Psoas muscle (tissue), 8 donors: Measurements from ENCODE around the gene RAC3. TPM values are rescaled to one million over a fixed set of nuclear protein-coding genes. Genes with fewer than 3 reads are reported as not detected.

Experiments used
- ATAC-seq, 4 donors: fragments of 200-7000 bp; cut with Tn5 transposase; one replicate each; pipeline ENCODE4 v1.9.1; 2020; ENCODE audit warnings: moderate library complexity in 3 of 4, mild to moderate bottlenecking in 2 of 4
- DNase-seq, 2 donors: peaks; one replicate each; pipeline ENCODE4 v3.0.0-alpha.2; 2020
- H3K27ac ChIP-seq: fragments of 200-600 bp; one replicate; pipeline ENCODE4 v1.8.0; 2022
- H3K27me3 ChIP-seq, 3 donors: fragments of 200-600 bp in 1 of 3; one replicate each; pipeline versions ENCODE4 v1.6.1 to v1.8.0; 2013 to 2022; ENCODE audit warnings: low read length in 2 of 3, mild to moderate bottlenecking in 2 of 3, moderate library complexity in 1 of 3; ENCODE audit not compliant: insufficient read depth in 3 of 3
- H3K36me3 ChIP-seq, 2 donors: fragments of 200-600 bp in 1 of 2; one replicate each; pipeline versions ENCODE4 v1.6.1 to v1.8.0; 2013 to 2022; ENCODE audit warnings: low read depth in 1 of 2, mild to moderate bottlenecking in 1 of 2, moderate library complexity in 1 of 2; ENCODE audit not compliant: insufficient read depth in 1 of 2
- H3K4me1 ChIP-seq: fragments of 200-600 bp; one replicate; pipeline ENCODE4 v1.8.0; 2022
- H3K4me3 ChIP-seq: fragments of 200-600 bp; one replicate; pipeline ENCODE4 v1.8.0; 2022; ENCODE audit warnings: mild to moderate bottlenecking
- H3K9me3 ChIP-seq: fragments of 200-600 bp; one replicate; pipeline ENCODE4 v1.8.0; 2022
- WGBS, 3 donors: extraction: QIAGEN DNeasy Blood & Tissue Kit; methylation state at CpG; one replicate each; pipeline versions ENCODE4 v1.1.6 to v1.1.7; 2013; 5-methylcytosine and 5-hydroxymethylcytosine counted together
- intact Hi-C, 2 donors: fragments of 100-400 bp; cut with DNase I; formaldehyde crosslinking; loops; one replicate each; pipeline versions ENCODE4 v1.11.0 to v1.14.2; 2022
- polyA plus RNA-seq, 3 donors: library from polyadenylated mRNA; stranded (reverse); fragments of 200-250 nt; gene quantifications; one replicate each; pipeline ENCODE4 v1.2.3, GENCODE V29; 2013
- total RNA-seq, 4 donors: library from RNA; stranded (reverse); fragmentation: NEBNext Ultra II Directional in 2 of 4; extraction: Animal tissue kit (Norgen Biotek cat#: 25700) in 2 of 4; gene quantifications; one replicate each; pipeline versions ENCODE4 v1.2.1 to v1.2.4, GENCODE V29; 2021 to 2023
- TF ChIP-seq, protein P1 (sequence below): fragments of 200-600 bp; IDR thresholded peaks from one replicate; pipeline ENCODE4 v1.8.0; 2022; ENCODE audit warnings: antibody characterized with exemption
- donor health status: healthy with polysubstance abuse.
- donor health status: DM: no; HTN: no; CAD: no; lungs with moderate emphysema.
- donor health status: Bipolar disorder and iron deficiency.
- donor health status: healthy.
- donor health status: DM: yes; HTN: yes; CAD: no.
- donor health status: DM: no; HTN: no; CAD: no.
- donor health status: DM: no; HTN: no; CAD: no.
- donor health status: DM: yes; HTN: yes; CAD: no.

The RAC3 gene
- total and polyA plus RNA-seq, 7 donors: 0.05 to 0.83 TPM; not detected in 5

DNA sequence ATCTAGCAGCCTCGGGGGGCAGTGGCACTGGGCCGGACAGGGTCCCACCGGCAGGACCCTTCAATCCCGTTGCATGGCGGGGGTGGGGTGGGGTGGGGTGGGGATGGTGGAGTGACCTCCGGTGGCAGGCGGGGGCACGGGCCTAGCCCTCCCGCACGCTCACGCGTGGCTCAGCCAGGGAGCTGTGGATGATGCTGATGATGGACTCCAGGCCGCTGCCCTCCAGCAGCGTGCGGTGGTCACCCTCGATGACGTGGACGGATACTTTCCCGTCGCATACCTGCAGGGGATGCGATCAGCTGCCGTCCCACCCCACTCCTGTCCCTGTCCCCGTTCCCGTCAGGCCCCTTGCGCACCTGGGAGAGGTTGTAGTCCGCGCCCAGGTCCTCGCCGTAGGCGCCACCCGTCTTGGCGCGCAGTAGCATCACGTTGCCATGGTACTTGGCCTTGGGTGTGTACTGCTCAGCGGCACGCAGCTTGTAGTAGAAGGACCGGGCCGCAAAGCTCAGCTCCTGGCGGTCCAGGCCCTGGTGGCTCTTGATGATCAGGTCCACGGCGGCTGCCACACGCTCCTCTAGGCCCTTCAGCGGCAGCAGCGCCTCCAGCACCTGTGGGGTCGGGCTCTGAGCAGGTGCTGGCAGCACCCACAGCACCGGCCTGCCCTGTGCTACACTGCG, 47.7 kb downstream of the RAC3 start:
- H3K27me3 ChIP-seq: no peaks in the 10 kb centered on the region
- TF ChIP-seq, protein P1, sequence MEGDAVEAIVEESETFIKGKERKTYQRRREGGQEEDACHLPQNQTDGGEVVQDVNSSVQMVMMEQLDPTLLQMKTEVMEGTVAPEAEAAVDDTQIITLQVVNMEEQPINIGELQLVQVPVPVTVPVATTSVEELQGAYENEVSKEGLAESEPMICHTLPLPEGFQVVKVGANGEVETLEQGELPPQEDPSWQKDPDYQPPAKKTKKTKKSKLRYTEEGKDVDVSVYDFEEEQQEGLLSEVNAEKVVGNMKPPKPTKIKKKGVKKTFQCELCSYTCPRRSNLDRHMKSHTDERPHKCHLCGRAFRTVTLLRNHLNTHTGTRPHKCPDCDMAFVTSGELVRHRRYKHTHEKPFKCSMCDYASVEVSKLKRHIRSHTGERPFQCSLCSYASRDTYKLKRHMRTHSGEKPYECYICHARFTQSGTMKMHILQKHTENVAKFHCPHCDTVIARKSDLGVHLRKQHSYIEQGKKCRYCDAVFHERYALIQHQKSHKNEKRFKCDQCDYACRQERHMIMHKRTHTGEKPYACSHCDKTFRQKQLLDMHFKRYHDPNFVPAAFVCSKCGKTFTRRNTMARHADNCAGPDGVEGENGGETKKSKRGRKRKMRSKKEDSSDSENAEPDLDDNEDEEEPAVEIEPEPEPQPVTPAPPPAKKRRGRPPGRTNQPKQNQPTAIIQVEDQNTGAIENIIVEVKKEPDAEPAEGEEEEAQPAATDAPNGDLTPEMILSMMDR: no peak
- H3K4me3 ChIP-seq: no peak overlapping the region
- peaks cover 0 to 53% of the 10 kb centered on the region in 2 donors for H3K36me3 ChIP-seq
- intact Hi-C loops: no loop called here
- no peaks in the 10 kb centered on the region for H3K4me1 ChIP-seq
- no peaks in the 10 kb centered on the region for H3K9me3 ChIP-seq
- DNase-seq (peak in 1 of 2 donors; percentile 39), ATAC-seq (no peak)
- whole genome bisulfite sequencing, 3 donors: 92% methylated on average over 45 to 47 of the region's 47 CpGs
- H3K27ac ChIP-seq: no peak overlapping the region

DNA sequence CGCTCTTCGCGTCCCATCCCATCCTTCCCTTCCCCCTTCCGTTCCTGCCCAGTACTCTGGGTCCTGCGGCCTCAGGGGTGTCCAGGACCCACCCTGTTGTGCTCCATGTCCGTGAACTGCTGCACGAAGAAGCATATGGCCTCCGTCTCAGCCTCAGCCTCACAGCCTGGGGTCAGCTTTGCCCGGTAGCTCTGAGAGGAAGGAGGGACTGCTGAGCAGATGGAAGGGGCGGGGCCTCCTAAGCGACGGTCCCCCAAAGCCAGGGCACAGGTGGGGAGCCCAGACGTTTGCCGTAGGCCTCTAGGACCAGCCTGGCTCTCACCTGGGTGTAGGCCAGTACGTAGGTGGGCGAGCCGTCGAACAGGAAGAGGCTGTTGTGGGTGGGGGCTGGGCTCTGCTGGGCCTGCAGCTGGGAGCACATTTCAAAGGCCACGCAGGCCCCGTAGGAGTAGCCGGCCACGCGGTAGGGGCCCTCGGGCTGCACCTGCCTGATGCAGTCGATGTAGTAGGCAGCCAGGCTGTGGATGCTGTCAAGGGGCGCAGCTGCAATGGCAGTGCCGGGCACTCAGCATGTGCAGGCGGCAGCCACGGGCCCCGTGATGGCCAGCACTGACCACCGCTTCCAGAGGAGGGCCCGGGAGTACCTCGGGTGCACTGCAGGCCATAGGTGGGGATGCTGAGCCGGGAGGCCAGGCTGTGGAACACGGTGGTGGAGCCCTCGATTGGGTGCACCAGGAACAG, 48.7 kb downstream of the RAC3 start:
- ATAC-seq (no peak), DNase-seq (peak in 1 of 2 donors; percentile 52)
- Histone ChIP-seq H3K4me1 (no peaks in the 10 kb centered on the region), H3K9me3 (no peaks in the 10 kb centered on the region), H3K27ac (no peak overlapping the region), H3K36me3 (peaks cover 3 to 64% of the 10 kb centered on the region in 2 donors), H3K4me3 (no peak overlapping the region), H3K27me3 (no peaks in the 10 kb centered on the region)
- 87 to 91% (median 89%) methylated on average over 34 to 36 of the region's 36 CpGs for WGBS, 3 donors
- intact Hi-C loops: no loop called here
- TF ChIP-seq, protein P1: no peak

DNA sequence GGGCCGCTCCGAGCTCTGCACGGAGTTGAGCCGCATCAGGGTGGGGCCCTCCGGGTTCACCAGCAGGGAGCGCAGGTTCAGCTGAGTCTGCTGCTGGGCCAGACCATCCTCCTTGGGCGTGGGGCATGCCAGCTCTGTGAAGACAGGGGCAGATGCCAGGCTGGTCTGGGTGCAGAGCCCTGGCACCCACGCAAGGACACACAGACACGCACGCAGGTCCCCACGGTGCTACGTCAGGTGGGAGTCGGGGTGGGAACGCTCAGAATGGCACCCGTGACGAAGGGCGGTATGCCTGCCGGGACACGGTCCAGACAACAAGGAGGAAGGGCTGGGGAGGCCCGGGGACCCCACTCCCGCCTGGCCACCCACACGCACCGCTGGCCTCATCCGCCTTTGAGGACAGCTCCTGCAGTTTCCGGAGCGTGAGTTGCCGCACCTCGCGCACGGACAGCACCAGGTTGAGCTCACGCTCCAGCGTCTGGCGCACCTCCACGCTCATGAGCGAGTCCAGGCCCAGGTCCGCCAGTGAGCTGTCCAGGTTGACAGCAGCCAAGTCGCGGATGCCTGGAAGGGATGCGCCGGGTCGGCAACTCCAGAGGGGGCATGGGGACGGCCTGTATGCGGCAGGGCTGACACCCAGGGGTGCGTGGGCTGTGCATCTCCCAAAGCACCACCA, 49.4 kb downstream of the RAC3 start:
- peak in 1 of 2 donors; percentile 51 for DNase-seq
- ATAC-seq: no peak
- Histone ChIP-seq H3K4me3 (no peak overlapping the region), H3K27me3 (no peaks in the 10 kb centered on the region), H3K4me1 (no peaks in the 10 kb centered on the region), H3K36me3 (peaks cover 3 to 71% of the 10 kb centered on the region in 2 donors), H3K27ac (no peak overlapping the region), H3K9me3 (no peaks in the 10 kb centered on the region)
- TF ChIP-seq, protein P1: no peak
- WGBS, 3 donors: 93 to 94% (median 94%) methylated on average over 43 to 44 of the region's 44 CpGs
- intact Hi-C loops: no loop called here

DNA sequence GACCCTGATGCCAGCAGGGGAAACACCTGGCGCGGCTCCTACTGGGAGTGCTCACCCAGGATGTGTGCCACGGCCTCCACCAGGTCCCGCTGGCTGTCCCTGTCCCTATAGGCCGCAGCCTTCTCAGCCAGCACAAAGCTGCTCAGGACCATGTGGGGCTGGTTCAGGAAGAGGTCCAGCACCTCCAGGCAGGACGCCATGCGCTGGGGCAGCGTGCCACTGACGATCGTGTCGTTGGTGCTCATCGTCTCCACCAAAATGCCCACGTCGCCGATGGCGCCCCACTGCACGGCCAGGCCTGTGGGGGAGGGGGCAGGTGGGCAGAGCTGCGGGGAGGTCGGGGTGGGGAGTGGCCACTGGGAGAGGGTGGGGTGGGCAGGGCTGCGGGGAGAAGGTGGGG, 50.1 kb downstream of the RAC3 start:
- ATAC-seq (no peak), DNase-seq (peak in 1 of 2 donors; percentile 35)
- Histone ChIP-seq H3K36me3 (peaks cover 7 to 77% of the 10 kb centered on the region in 2 donors), H3K27me3 (no peaks in the 10 kb centered on the region), H3K4me1 (no peaks in the 10 kb centered on the region), H3K27ac (no peak overlapping the region), H3K4me3 (no peak overlapping the region), H3K9me3 (no peaks in the 10 kb centered on the region)
- TF ChIP-seq, protein P1: no peak
- WGBS, 3 donors: 89 to 93% (median 90%) methylated on average over 17 to 20 of the region's 20 CpGs
- intact Hi-C loops: no loop called here
